ENCODE data around the gene RASAL1. TPM values are rescaled to one million over a fixed set of nuclear protein-coding genes. Genes with fewer than 3 reads are reported as not detected.
A peak's percentile ranks its signal among the peaks of the same experiment; 100 is the strongest.

The RASAL1 gene
- total and polyA plus RNA-seq, 8 donors = 0.79 to 12.1 (median 2.6) TPM

- no peak for TF ChIP-seq CTCF (IDR thresholded peaks at IDR 0.05)
- Histone ChIP-seq H3K27me3 (no peaks in the 10 kb centered on the region), H3K4me1 (peaks cover 0 to 5% (median 0%) of the 10 kb centered on the region in 3 donors), H3K4me3 (no peak overlapping the region), H3K36me3 (no peaks in the 10 kb centered on the region), H3K27ac (no peak overlapping the region), H3K9me3 (no peaks in the 10 kb centered on the region)
- DNase-seq (no peak), ATAC-seq (no peak), FAIRE-seq (no peak)
- WGBS, 2 donors = 73 to 92% methylated on average over 21 of the region's 21 CpGs
- intact Hi-C loops (cut with DNase I) = loop anchor here in 1 of 3 donors (10.0 kb wide), 1 partner anchor 46 kb away; no protein-coding TSS in a partner anchor
These were observed 44.8 kb downstream of the RASAL1 start for GRCh38 chr12:113090740-113091139.

- intact Hi-C loops (cut with DNase I) = loop anchor here in 1 of 3 donors (10.0 kb wide), 1 partner anchor 45 kb away; no protein-coding TSS in a partner anchor
- H3K27ac ChIP-seq = no peak overlapping the region
These were observed 45.7 kb downstream of the RASAL1 start for GRCh38 chr12:113089839-113090238.

GRCh38 chr12:113088971-113089756, 46.4 kb downstream of the RASAL1 start:
- Histone ChIP-seq H3K36me3 (no peaks in the 10 kb centered on the region), H3K4me3 (no peak overlapping the region), H3K27me3 (no peaks in the 10 kb centered on the region), H3K9me3 (no peaks in the 10 kb centered on the region), H3K27ac (no peak overlapping the region), H3K4me1 (peaks cover 0 to 5% (median 0%) of the 10 kb centered on the region in 3 donors)
- no peak for TF ChIP-seq CTCF (IDR thresholded peaks at IDR 0.05)
- intact Hi-C loops (cut with DNase I) = no loop called here
- WGBS, 2 donors = 78 to 83% methylated on average over 13 of the region's 13 CpGs
- FAIRE-seq = no peak
- no peak for ATAC-seq
- DNase-seq = no peak

More at GRCh38 chr12:113089839-113090238, 45.7 kb downstream of the RASAL1 start:
- ATAC-seq (no peak), DNase-seq (no peak), FAIRE-seq (no peak)
- Histone ChIP-seq H3K9me3 (no peaks in the 10 kb centered on the region), H3K36me3 (no peaks in the 10 kb centered on the region), H3K4me3 (no peak overlapping the region), H3K4me1 (peaks cover 0 to 5% (median 0%) of the 10 kb centered on the region in 3 donors), H3K27me3 (no peaks in the 10 kb centered on the region)
- TF ChIP-seq CTCF (IDR thresholded peaks at IDR 0.05) = no peak

- WGBS, 2 donors = 81 to 89% methylated on average over 3 of the region's 3 CpGs
- peaks cover 0 to 5% (median 0%) of the 10 kb centered on the region in 3 donors for H3K4me1 ChIP-seq
- H3K4me3 ChIP-seq = no peak overlapping the region
- no peak for DNase-seq
- no peak for FAIRE-seq
- no peaks in the 10 kb centered on the region for H3K36me3 ChIP-seq
- H3K27me3 ChIP-seq = no peaks in the 10 kb centered on the region
- TF ChIP-seq CTCF (IDR thresholded peaks at IDR 0.05) = no peak
- H3K9me3 ChIP-seq = no peaks in the 10 kb centered on the region
- ATAC-seq = no peak
- intact Hi-C loops (cut with DNase I) = no loop called here
- H3K27ac ChIP-seq = peak overlapping the region in 1 of 4 donors; percentile 26
These were observed 47.5 kb downstream of the RASAL1 start for GRCh38 chr12:113088037-113088436.

GRCh38 chr12:113087193-113087592, 48.4 kb downstream of the RASAL1 start:
- WGBS, 2 donors = 63 to 69% methylated on average over 5 of the region's 5 CpGs
- FAIRE-seq = no peak
- H3K27me3 ChIP-seq = no peaks in the 10 kb centered on the region
- no peak for TF ChIP-seq CTCF (IDR thresholded peaks at IDR 0.05)
- H3K4me1 ChIP-seq = peaks cover 0 to 5% (median 0%) of the 10 kb centered on the region in 3 donors
- ATAC-seq = no peak
- H3K4me3 ChIP-seq = no peak overlapping the region
- H3K36me3 ChIP-seq = no peaks in the 10 kb centered on the region
- DNase-seq = no peak
- peak overlapping the region in 3 of 4 donors; percentile 8 to 26 (median 16) for H3K27ac ChIP-seq
- no peaks in the 10 kb centered on the region for H3K9me3 ChIP-seq
- intact Hi-C loops (cut with DNase I) = no loop called here

Data from pancreas (tissue), 10 donors.